ENCODE measurements around the gene SEZ6L2. TPM values are rescaled to one million over a fixed set of nuclear protein-coding genes. Genes with fewer than 3 reads are reported as not detected.

Gene SEZ6L2
- total and polyA plus RNA-seq, 2 of the 13 experiments (the other 11 are each of a cell fraction or from before 2014, with no cell fraction given) = 14.9 to 16.9 TPM

GRCh38 chr16:29854520-29855100 is 44.7 kb downstream of the SEZ6L2 start:
- H3K27me3 ChIP-seq (ENCODE audit: control insufficient read depth in 1 of 2, insufficient read depth in 2 of 2, low read length in 2 of 2) = no peaks in the 10 kb centered on the region
- intact Hi-C loops (cut with micrococcal nuclease; ENCODE audit: unreplicated experiment) (no loop called here), in situ Hi-C loops (cut with HindIII; ENCODE audit: extremely low pct_ligation_motif_present, low pct_unique_long_range_greater_than_20kb) (no loop called here)
- H3K9ac ChIP-seq (ENCODE audit: insufficient read depth, low read depth, low read length) = no peak overlapping the region
- POLR2A ChIA-PET = interaction anchor here (0.7 to 2.3 kb wide), 5 partner anchors 9 to 45 kb away, joined by 3 to 5 read pairs (median 3); partner anchors contain the start of genes ASPHD1, CDIPT, PAGR1 and SEZ6L2
- CTCF ChIA-PET (ENCODE audit: low intra/inter-chr PET ratio, low total read pairs) = no interaction called here
- H4K20me1 ChIP-seq (ENCODE audit: insufficient read depth, low read length) = no peaks in the 10 kb centered on the region
- H3K9me3 ChIP-seq (ENCODE audit: low read length) = no peaks in the 10 kb centered on the region
- FAIRE-seq (no peak), DNase-seq (ENCODE audit: low spot score) (no peak), ATAC-seq (peak; percentile 54)
- H3K27ac ChIP-seq (ENCODE audit: extremely low read length, insufficient read depth, low read length) = no peak overlapping the region
- H3K4me3 ChIP-seq (replicated peaks in 1 of 3; ENCODE audit: insufficient read depth in 1 of 3, low read depth in 2 of 3, low read length in 3 of 3) = no peak overlapping the region
- no peaks in the 10 kb centered on the region for H3K79me2 ChIP-seq (ENCODE audit: insufficient read depth, low read length)
- H3K36me3 ChIP-seq (replicated peaks in 1 of 2; ENCODE audit: control insufficient read depth in 1 of 2, insufficient read depth in 2 of 2, low read length in 2 of 2) = peaks cover 0 to 4% of the 10 kb centered on the region in 2 experiments; a peak in 2 of 5 replicates
- 61% methylated on average over 5 of the region's 5 CpGs for WGBS (ENCODE audit: low lambda C conversion rate)
- no TSS peak for BruUV-seq (replicated peaks)
- H3K4me2 ChIP-seq (ENCODE audit: low read depth, low read length) = no peak overlapping the region
- no peaks in the 10 kb centered on the region for H3K4me1 ChIP-seq (ENCODE audit: insufficient read depth, low read length)
- H2AFZ ChIP-seq (ENCODE audit: low read length) = no peak overlapping the region
- TF ChIP-seq RELA (CRISPR knock-in tag; IDR thresholded peaks at IDR 0.05) (no peak), CREBL2 (CRISPR knock-in tag; IDR thresholded peaks at IDR 0.05; ENCODE audit: borderline replicate concordance) (no peak), ZNF331 (CRISPR knock-in tag; IDR thresholded peaks at IDR 0.05) (no peak), ATF4 (CRISPR knock-in tag; IDR thresholded peaks at IDR 0.05) (no peak), ZNF468 (CRISPR knock-in tag; IDR thresholded peaks at IDR 0.05) (no peak), TCF7 (IDR thresholded peaks at IDR 0.05; ENCODE audit: low read depth) (no peak), ZNF589 (CRISPR knock-in tag; conservative IDR thresholded peaks at IDR 0.05) (no peak), ZUFSP (CRISPR knock-in tag; IDR thresholded peaks at IDR 0.05; ENCODE audit: borderline replicate concordance) (no peak), HES4 (CRISPR knock-in tag; IDR thresholded peaks at IDR 0.05; ENCODE audit: borderline replicate concordance) (no peak), ZNF556 (CRISPR knock-in tag; IDR thresholded peaks at IDR 0.05; ENCODE audit: borderline replicate concordance) (no peak), LBX2 (CRISPR knock-in tag; IDR thresholded peaks at IDR 0.05; ENCODE audit: borderline replicate concordance) (no peak)
- TF ChIP-seq, protein P1, sequence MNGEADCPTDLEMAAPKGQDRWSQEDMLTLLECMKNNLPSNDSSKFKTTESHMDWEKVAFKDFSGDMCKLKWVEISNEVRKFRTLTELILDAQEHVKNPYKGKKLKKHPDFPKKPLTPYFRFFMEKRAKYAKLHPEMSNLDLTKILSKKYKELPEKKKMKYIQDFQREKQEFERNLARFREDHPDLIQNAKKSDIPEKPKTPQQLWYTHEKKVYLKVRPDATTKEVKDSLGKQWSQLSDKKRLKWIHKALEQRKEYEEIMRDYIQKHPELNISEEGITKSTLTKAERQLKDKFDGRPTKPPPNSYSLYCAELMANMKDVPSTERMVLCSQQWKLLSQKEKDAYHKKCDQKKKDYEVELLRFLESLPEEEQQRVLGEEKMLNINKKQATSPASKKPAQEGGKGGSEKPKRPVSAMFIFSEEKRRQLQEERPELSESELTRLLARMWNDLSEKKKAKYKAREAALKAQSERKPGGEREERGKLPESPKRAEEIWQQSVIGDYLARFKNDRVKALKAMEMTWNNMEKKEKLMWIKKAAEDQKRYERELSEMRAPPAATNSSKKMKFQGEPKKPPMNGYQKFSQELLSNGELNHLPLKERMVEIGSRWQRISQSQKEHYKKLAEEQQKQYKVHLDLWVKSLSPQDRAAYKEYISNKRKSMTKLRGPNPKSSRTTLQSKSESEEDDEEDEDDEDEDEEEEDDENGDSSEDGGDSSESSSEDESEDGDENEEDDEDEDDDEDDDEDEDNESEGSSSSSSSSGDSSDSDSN (CRISPR knock-in tag; IDR thresholded peaks at IDR 0.05) = no peak
- TF ChIP-seq, protein P2, sequence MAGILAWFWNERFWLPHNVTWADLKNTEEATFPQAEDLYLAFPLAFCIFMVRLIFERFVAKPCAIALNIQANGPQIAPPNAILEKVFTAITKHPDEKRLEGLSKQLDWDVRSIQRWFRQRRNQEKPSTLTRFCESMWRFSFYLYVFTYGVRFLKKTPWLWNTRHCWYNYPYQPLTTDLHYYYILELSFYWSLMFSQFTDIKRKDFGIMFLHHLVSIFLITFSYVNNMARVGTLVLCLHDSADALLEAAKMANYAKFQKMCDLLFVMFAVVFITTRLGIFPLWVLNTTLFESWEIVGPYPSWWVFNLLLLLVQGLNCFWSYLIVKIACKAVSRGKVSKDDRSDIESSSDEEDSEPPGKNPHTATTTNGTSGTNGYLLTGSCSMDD (CRISPR knock-in tag; IDR thresholded peaks at IDR 0.05) = no peak
- TF ChIP-seq, protein P3, sequence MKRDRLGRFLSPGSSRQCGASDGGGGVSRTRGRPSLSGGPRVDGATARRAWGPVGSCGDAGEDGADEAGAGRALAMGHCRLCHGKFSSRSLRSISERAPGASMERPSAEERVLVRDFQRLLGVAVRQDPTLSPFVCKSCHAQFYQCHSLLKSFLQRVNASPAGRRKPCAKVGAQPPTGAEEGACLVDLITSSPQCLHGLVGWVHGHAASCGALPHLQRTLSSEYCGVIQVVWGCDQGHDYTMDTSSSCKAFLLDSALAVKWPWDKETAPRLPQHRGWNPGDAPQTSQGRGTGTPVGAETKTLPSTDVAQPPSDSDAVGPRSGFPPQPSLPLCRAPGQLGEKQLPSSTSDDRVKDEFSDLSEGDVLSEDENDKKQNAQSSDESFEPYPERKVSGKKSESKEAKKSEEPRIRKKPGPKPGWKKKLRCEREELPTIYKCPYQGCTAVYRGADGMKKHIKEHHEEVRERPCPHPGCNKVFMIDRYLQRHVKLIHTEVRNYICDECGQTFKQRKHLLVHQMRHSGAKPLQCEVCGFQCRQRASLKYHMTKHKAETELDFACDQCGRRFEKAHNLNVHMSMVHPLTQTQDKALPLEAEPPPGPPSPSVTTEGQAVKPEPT (CRISPR knock-in tag; IDR thresholded peaks at IDR 0.05; ENCODE audit: low read depth) = no peak

All from HepG2 (cell line).